ENCODE data around the gene NCKAP5.

NCKAP5 gene

GRCh38 chr2:133107058-133107815 lies 461.0 kb downstream of the NCKAP5 start:
- Histone ChIP-seq H3K4me3 (ENCODE audit: low read depth, low read length) (no peak overlapping the region), H3K27me3 (no peaks in the 10 kb centered on the region), H3K9me3 (no peaks in the 10 kb centered on the region), H3K36me3 (no peaks in the 10 kb centered on the region), H3K4me1 (no peaks in the 10 kb centered on the region)
- DNase-seq: no peak
- TF ChIP-seq CTCF (IDR thresholded peaks at IDR 0.05; ENCODE audit: low read depth, low read length): no peak

GRCh38 chr2:133104871-133105270 lies 463.4 kb downstream of the NCKAP5 start:
- DNase-seq: no peak
- TF ChIP-seq CTCF (IDR thresholded peaks at IDR 0.05; ENCODE audit: low read depth, low read length): no peak
- Histone ChIP-seq H3K27me3 (no peaks in the 10 kb centered on the region), H3K36me3 (no peaks in the 10 kb centered on the region), H3K4me1 (no peaks in the 10 kb centered on the region), H3K9me3 (no peaks in the 10 kb centered on the region), H3K4me3 (ENCODE audit: low read depth, low read length) (no peak overlapping the region)

- no peaks in the 10 kb centered on the region for H3K36me3 ChIP-seq
- H3K4me3 ChIP-seq (ENCODE audit: low read depth, low read length): no peak overlapping the region
- DNase-seq: no peak
- TF ChIP-seq CTCF (IDR thresholded peaks at IDR 0.05; ENCODE audit: low read depth, low read length): no peak
- H3K4me1 ChIP-seq: no peaks in the 10 kb centered on the region
- H3K9me3 ChIP-seq: no peaks in the 10 kb centered on the region
- no peaks in the 10 kb centered on the region for H3K27me3 ChIP-seq
These were observed 469.5 kb downstream of the NCKAP5 start for GRCh38 chr2:133098787-133099186.

- TF ChIP-seq CTCF (IDR thresholded peaks at IDR 0.05; ENCODE audit: low read depth, low read length): no peak
- no peak for DNase-seq
These were observed 470.6 kb downstream of the NCKAP5 start for GRCh38 chr2:133097666-133098065.

GRCh38 chr2:133092571-133092970 lies 475.7 kb downstream of the NCKAP5 start:
- DNase-seq: no peak
- Histone ChIP-seq H3K27me3 (no peaks in the 10 kb centered on the region), H3K4me3 (ENCODE audit: low read depth, low read length) (no peak overlapping the region), H3K4me1 (no peaks in the 10 kb centered on the region), H3K9me3 (no peaks in the 10 kb centered on the region), H3K36me3 (no peaks in the 10 kb centered on the region)
- no peak for TF ChIP-seq CTCF (IDR thresholded peaks at IDR 0.05; ENCODE audit: low read depth, low read length)

More at GRCh38 chr2:133097666-133098065, 470.6 kb downstream of the NCKAP5 start:
- H3K9me3 ChIP-seq: no peaks in the 10 kb centered on the region
- no peaks in the 10 kb centered on the region for H3K27me3 ChIP-seq
- no peaks in the 10 kb centered on the region for H3K36me3 ChIP-seq
- no peak overlapping the region for H3K4me3 ChIP-seq (ENCODE audit: low read depth, low read length)
- no peaks in the 10 kb centered on the region for H3K4me1 ChIP-seq

- Histone ChIP-seq H3K4me3 (ENCODE audit: low read depth, low read length) (no peak overlapping the region), H3K27me3 (no peaks in the 10 kb centered on the region), H3K9me3 (no peaks in the 10 kb centered on the region), H3K4me1 (peaks cover 4% of the 10 kb centered on the region), H3K36me3 (no peaks in the 10 kb centered on the region)
- no peak for TF ChIP-seq CTCF (IDR thresholded peaks at IDR 0.05; ENCODE audit: low read depth, low read length)
- peak; percentile 5 for DNase-seq
These were observed 477.9 kb downstream of the NCKAP5 start for GRCh38 chr2:133090358-133090757.

Data from BE2C (cell line).